OCI-LY7 (cell line): ENCODE data around the gene JOSD2. TPM values are rescaled to one million over a fixed set of nuclear protein-coding genes. Genes with fewer than 3 reads are reported as not detected.

Experiments used
- BruUV-seq: library from RNA; stranded (reverse); fragments of 400-500 nt; replicated peaks from 2 replicates; lab custom pipeline; 2021; lab: Mats Ljungman, UMichigan
- CTCF ChIA-PET: fragments of 300-600 bp; sonication (Branson Sonifier 250); formaldehyde crosslinking; loops from one replicate; lab custom pipeline; 2022; ENCODE audit warnings: antibody characterized with exemption; ENCODE audit not compliant: unreplicated experiment; lab: Charles Lee
- POLR2A ChIA-PET: fragments of 300-600 bp; sonication (Branson Sonifier 250); formaldehyde crosslinking; loops from one replicate; lab custom pipeline; 2022; ENCODE audit warnings: antibody characterized with exemption; lab: Charles Lee
- DNase-seq: peaks from one replicate; pipeline ENCODE4 v3.0.0-alpha.2; 2015; ENCODE audit warnings: low spot score
- H2AFZ ChIP-seq: fragments of 200-600 bp; sonication (generic), shearing (Covaris generic); 2 replicates; pipeline ENCODE4 v1.6.1; 2014; ENCODE audit warnings: mild to moderate bottlenecking, antibody characterized with exemption, low read length, moderate library complexity
- H3K27ac ChIP-seq: fragments of 200-600 bp; sonication (generic); 2 replicates; pipeline ENCODE4 v1.5.1; 2014; ENCODE audit warnings: mixed run types, low read depth, mild to moderate bottlenecking, moderate library complexity, low read length, inconsistent platforms; ENCODE audit not compliant: poor library complexity, severe bottlenecking
- H3K36me3 ChIP-seq: fragments of 200-600 bp; sonication (generic); 2 replicates; pipeline ENCODE4 v1.6.1; 2014; ENCODE audit warnings: mild to moderate bottlenecking, antibody characterized with exemption, low read length, moderate library complexity, mixed read lengths; ENCODE audit not compliant: insufficient read depth
- H3K4me1 ChIP-seq: fragments of 200-600 bp; sonication (generic); 2 replicates; pipeline ENCODE4 v1.5.1; 2014; ENCODE audit warnings: mild to moderate bottlenecking, low read length; ENCODE audit not compliant: insufficient read depth, poor library complexity, severe bottlenecking
- H3K4me2 ChIP-seq: fragments of 200-600 bp; sonication (generic); 2 replicates; pipeline ENCODE4 v1.6.1; 2014; ENCODE audit warnings: mild to moderate bottlenecking, low read length
- H3K4me3 ChIP-seq: fragments of 200-600 bp; sonication (generic); 2 replicates; pipeline ENCODE4 v1.5.1; 2014; ENCODE audit warnings: mild to moderate bottlenecking, low read depth, low read length; ENCODE audit not compliant: poor library complexity, severe bottlenecking
- H3K79me2 ChIP-seq: fragments of 200-600 bp; sonication (generic); 2 replicates; pipeline ENCODE4 v1.6.1; 2016; ENCODE audit warnings: low read depth, mild to moderate bottlenecking, low read length, moderate library complexity, mixed read lengths; ENCODE audit not compliant: insufficient read depth
- H3K9me2 ChIP-seq: fragments of 200-600 bp; sonication (generic); 2 replicates; pipeline ENCODE4 v1.6.1; 2016; ENCODE audit warnings: mild to moderate bottlenecking, low read length, mixed read lengths; ENCODE audit not compliant: insufficient read depth
- H3K9me3 ChIP-seq: fragments of 200-600 bp; sonication (generic); 2 replicates; pipeline ENCODE4 v1.6.1; 2014; ENCODE audit warnings: mild to moderate bottlenecking, mixed run types, low read length, mixed read lengths
- H4K20me1 ChIP-seq: fragments of 200-600 bp; sonication (generic); 2 replicates; pipeline ENCODE4 v1.6.1; 2014; ENCODE audit warnings: mild to moderate bottlenecking, antibody characterized with exemption, low read length, moderate library complexity, mixed read lengths; ENCODE audit not compliant: insufficient read depth
- CTCF ChIP-seq: fragments of 200-600 bp; sonication (generic); conservative IDR thresholded peaks from 2 replicates; pipeline ENCODE4 v1.5.1; 2014; ENCODE audit warnings: mild to moderate bottlenecking, antibody characterized with exemption, low read length, moderate library complexity, mixed read lengths
- EZH2phosphoT487 ChIP-seq: fragments of 200-600 bp; sonication (generic); IDR thresholded peaks from 2 replicates; pipeline ENCODE4 v1.6.1; 2018; ENCODE audit warnings: low read depth, borderline replicate concordance, mild to moderate bottlenecking, mixed run types, antibody characterized with exemption, low read length, moderate library complexity, mixed read lengths
- intact Hi-C: fragments of 100-400 bp; cut with micrococcal nuclease; formaldehyde crosslinking; loops from one replicate; pipeline ENCODE4 v1.10.0; 2022; ENCODE audit not compliant: unreplicated experiment
- total RNA-seq, 2 experiments: library from RNA; depleted of rRNA in 1 of 2; stranded (reverse); fragments of >200 nt in 1 of 2; shearing (Covaris generic) in 1 of 2; gene quantifications; 2 replicates each; pipeline ENCODE4 v1.2.3, GENCODE V29; 2014 to 2022

The JOSD2 gene
- total RNA-seq, 2 experiments from 2014 or later, result 13.0 to 17.8 TPM

DNA sequence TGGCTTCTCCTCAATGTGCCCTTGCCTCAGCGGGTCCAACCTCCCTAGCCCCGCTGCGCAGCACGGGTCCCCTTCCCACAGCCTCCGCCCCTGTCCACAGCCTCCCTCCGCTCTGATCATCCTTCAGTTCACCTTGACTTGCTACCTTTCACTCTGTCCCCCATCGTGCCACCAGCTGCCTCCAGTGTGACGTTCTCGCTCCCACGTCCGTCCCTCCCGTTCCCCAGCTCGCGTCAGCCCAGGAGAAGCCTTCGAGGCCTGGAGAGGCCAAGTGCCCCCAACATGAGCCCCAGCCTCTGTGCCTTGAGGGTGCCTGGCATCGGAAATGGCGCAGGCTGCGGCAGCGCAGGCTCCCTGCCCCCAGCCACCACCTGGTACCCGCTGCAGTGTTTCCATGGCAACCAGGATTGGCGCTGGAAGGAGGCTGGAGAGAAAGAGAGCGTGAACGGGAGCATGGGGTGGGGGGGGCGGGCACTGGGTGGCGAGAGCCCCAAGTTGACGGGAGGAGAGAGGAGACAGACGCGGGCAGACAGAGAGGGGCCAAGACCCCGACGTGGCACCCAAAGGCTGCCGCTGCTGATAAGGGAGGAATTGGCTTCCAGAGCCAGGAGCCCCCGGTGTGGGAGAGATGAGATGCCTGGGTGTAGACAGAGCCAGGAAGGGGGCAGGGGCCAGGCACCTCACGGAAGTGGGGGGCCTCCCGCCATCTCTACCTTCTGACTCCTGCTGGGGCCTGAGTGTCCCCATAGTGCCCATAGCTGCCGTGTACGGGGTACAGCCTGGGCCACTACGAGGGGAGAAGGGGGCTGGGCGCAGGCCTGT is 3.6 kb upstream of the JOSD2 start:
- no peaks in the 10 kb centered on the region for H3K9me2 ChIP-seq
- TF ChIP-seq CTCF (no peak), EZH2phosphoT487 (no peak)
- BruUV-seq, result no TSS peak
- no peaks in the 10 kb centered on the region for H3K79me2 ChIP-seq
- no peak overlapping the region for H2AFZ ChIP-seq
- H3K36me3 ChIP-seq, result no peaks in the 10 kb centered on the region
- no peak for DNase-seq
- no peak overlapping the region for H3K4me3 ChIP-seq
- no peaks in the 10 kb centered on the region for H3K9me3 ChIP-seq
- peaks cover 12% of the 10 kb centered on the region for H3K4me1 ChIP-seq
- no peak overlapping the region for H3K27ac ChIP-seq
- POLR2A ChIA-PET, result no interaction called here
- H4K20me1 ChIP-seq, result no peaks in the 10 kb centered on the region
- intact Hi-C loops, result no loop called here
- no peak overlapping the region for H3K4me2 ChIP-seq
- CTCF ChIA-PET, result no interaction called here

- no peak for DNase-seq
- ChIA-PET POLR2A (no interaction called here), CTCF (no interaction called here)
- no peaks in the 10 kb centered on the region for H4K20me1 ChIP-seq
- no peak within 1 kb of the TSS for H3K27ac ChIP-seq
- TF ChIP-seq CTCF, result no peak
- no peak for TF ChIP-seq EZH2phosphoT487
- intact Hi-C loops, result no loop called here
- no peak within 1 kb of the TSS for H3K4me2 ChIP-seq
- no peak within 1 kb of the TSS for H2AFZ ChIP-seq
- no peaks in the 10 kb centered on the region for H3K9me2 ChIP-seq
- H3K9me3 ChIP-seq, result no peaks in the 10 kb centered on the region
- H3K36me3 ChIP-seq, result no peaks in the 10 kb centered on the region
- no peaks in the 10 kb centered on the region for H3K79me2 ChIP-seq
- H3K4me1 ChIP-seq, result peaks cover 12% of the 10 kb centered on the region
- no TSS peak for BruUV-seq
- no peak within 1 kb of the TSS for H3K4me3 ChIP-seq
These were observed 2.9 kb upstream of the JOSD2 start, which contains the start of gene ASPDH for GRCh38 chr19:50513746-50514345. Gene ASPDH, minus strand, starts transcription at chr19:50513913. Its CDS starts 90 bp downstream, at chr19:50513823.
